HepG2 (cell line): ENCODE measurements around the gene CEP250. TPM values are rescaled to one million over a fixed set of nuclear protein-coding genes. Genes with fewer than 3 reads are reported as not detected.

ENCODE experiments used
- DMAP1 ChIP-seq: IDR thresholded peaks from 2 replicates; pipeline ENCODE4 v1.6.1; 2016
- EHMT2 ChIP-seq: fragments of 200-600 bp; sonication (generic); IDR thresholded peaks from 2 replicates; pipeline ENCODE4 v1.7.0; 2017; ENCODE audit warnings: antibody characterized with exemption, low read depth, low read length, borderline replicate concordance
- HES4 ChIP-seq: sonication (generic); formaldehyde crosslinking; IDR thresholded peaks from 2 replicates; pipeline ENCODE4 v1.9.0; 2021; ENCODE audit warnings: mild to moderate bottlenecking, missing genetic modification reagents, borderline replicate concordance
- MAFF ChIP-seq: IDR thresholded peaks from 2 replicates; pipeline ENCODE4 v1.6.1; 2011; ENCODE audit warnings: low read depth, low read length, improper control_type of control experiment
- NCOA1 ChIP-seq: sonication (generic); formaldehyde crosslinking; IDR thresholded peaks from 2 replicates; pipeline ENCODE4 v1.9.0; 2021; ENCODE audit warnings: missing genetic modification reagents
- NFE2L2 ChIP-seq: fragments of 150-350 bp; IDR thresholded peaks from 2 replicates; pipeline ENCODE4 v1.6.1; 2014; ENCODE audit warnings: low read length
- NR1H2 ChIP-seq: sonication (generic); formaldehyde crosslinking; IDR thresholded peaks from 2 replicates; pipeline ENCODE4 v1.8.1; 2022; ENCODE audit warnings: low read depth, missing genetic modification reagents, borderline replicate concordance
- PRPF4 ChIP-seq: fragments of 200-400 bp; formaldehyde crosslinking; IDR thresholded peaks from 2 replicates; pipeline ENCODE4 v1.6.1; 2016; ENCODE audit warnings: low read length, low read depth; ENCODE audit not compliant: poor library complexity, severe bottlenecking
- SAFB2 ChIP-seq: sonication (generic); formaldehyde crosslinking; IDR thresholded peaks from 2 replicates; pipeline ENCODE4 v1.5.1; 2020; ENCODE audit warnings: missing genetic modification reagents, low read depth, mild to moderate bottlenecking, borderline replicate concordance
- ZBTB7A ChIP-seq: sonication (generic); formaldehyde crosslinking; IDR thresholded peaks from 2 replicates; pipeline ENCODE4 v1.8.0; 2022; ENCODE audit warnings: mild to moderate bottlenecking, missing genetic modification reagents
- ZMAT5 ChIP-seq: sonication (generic); formaldehyde crosslinking; IDR thresholded peaks from 2 replicates; pipeline ENCODE4 v1.5.0; 2020; ENCODE audit warnings: mild to moderate bottlenecking, low read depth, missing genetic modification reagents, borderline replicate concordance
- ZNF124 ChIP-seq: sonication (generic); formaldehyde crosslinking; IDR thresholded peaks from 2 replicates; pipeline ENCODE4 v1.4.0; 2020; ENCODE audit warnings: missing genetic modification reagents
- ZNF224 ChIP-seq: sonication (generic); formaldehyde crosslinking; IDR thresholded peaks from 2 replicates; pipeline ENCODE4 v1.5.0; 2020; ENCODE audit warnings: mild to moderate bottlenecking, missing genetic modification reagents
- ZNF276 ChIP-seq: sonication (generic); formaldehyde crosslinking; IDR thresholded peaks from 2 replicates; pipeline ENCODE4 v1.4.0; 2020; ENCODE audit warnings: mild to moderate bottlenecking, low read depth, missing genetic modification reagents
- ZNF563 ChIP-seq: sonication (generic); formaldehyde crosslinking; IDR thresholded peaks from 2 replicates; pipeline ENCODE4 v1.8.0; 2022; ENCODE audit warnings: mild to moderate bottlenecking, moderate library complexity, missing genetic modification reagents
- ZNF607 ChIP-seq: sonication (generic); formaldehyde crosslinking; IDR thresholded peaks from 2 replicates; pipeline ENCODE4 v1.5.1; 2020; ENCODE audit warnings: missing genetic modification reagents, mild to moderate bottlenecking, borderline replicate concordance
- ZNF619 ChIP-seq: sonication (generic); formaldehyde crosslinking; IDR thresholded peaks from 2 replicates; pipeline ENCODE4 v1.4.0; 2020; ENCODE audit warnings: mild to moderate bottlenecking, missing genetic modification reagents
- ZNF703 ChIP-seq: sonication (generic); formaldehyde crosslinking; IDR thresholded peaks from 2 replicates; pipeline ENCODE4 v1.5.1; 2020; ENCODE audit warnings: missing genetic modification reagents, mild to moderate bottlenecking, moderate library complexity, borderline replicate concordance
- ZNF720 ChIP-seq: sonication (generic); formaldehyde crosslinking; IDR thresholded peaks from 2 replicates; pipeline ENCODE4 v1.4.0; 2020; ENCODE audit warnings: missing genetic modification reagents
- ZSCAN25 ChIP-seq: sonication (generic); formaldehyde crosslinking; IDR thresholded peaks from 2 replicates; pipeline ENCODE4 v1.8.0; 2022; ENCODE audit warnings: mild to moderate bottlenecking, missing genetic modification reagents
- polyA plus RNA-seq, 8 experiments: library from polyadenylated mRNA; depleted of rRNA in 3 of 8; stranded (reverse) in 7 of 8; unstranded in 1 of 8; fragments of >200 nt; fragmentation: Illumina TruSeq in 4 of 8; extraction: Trizol in 4 of 8; gene quantifications; 2 replicates each; pipeline versions ENCODE4 v1.2.1 to v1.2.3, GENCODE V29; 2011 to 2016; ENCODE audit warnings: low read depth in 4 of 8, missing spikeins in 1 of 8, mixed read lengths in 1 of 8; ENCODE audit not compliant: insufficient read depth in 1 of 8
- total RNA-seq, 5 experiments: library from RNA; depleted of rRNA; stranded (reverse); fragments of >200 nt; fragmentation: Illumina TruSeq; extraction: Trizol; gene quantifications; 2 replicates each; pipeline ENCODE4 v1.2.3, GENCODE V29; 2016; ENCODE audit warnings: low read depth in 1 of 5
- TF ChIP-seq, protein P1 (sequence below): sonication (generic); formaldehyde crosslinking; IDR thresholded peaks from 2 replicates; pipeline ENCODE4 v1.4.0; 2020; ENCODE audit warnings: mild to moderate bottlenecking, missing genetic modification reagents
- TF ChIP-seq, protein P2 (sequence below): sonication (generic); formaldehyde crosslinking; IDR thresholded peaks from 2 replicates; pipeline ENCODE4 v1.4.0; 2020; ENCODE audit warnings: missing genetic modification reagents, borderline replicate concordance
- TF ChIP-seq, protein P3 (sequence below): sonication (generic); formaldehyde crosslinking; IDR thresholded peaks from 2 replicates; pipeline ENCODE4 v1.4.0; 2020; ENCODE audit warnings: missing genetic modification reagents, borderline replicate concordance

The CEP250 gene
- total and polyA plus RNA-seq, 2 of the 13 experiments (the other 11 are each of a cell fraction or from before 2014, with no cell fraction given): 28.8 to 55.3 TPM

GRCh38 chr20:35541783-35542662 lies 86.6 kb downstream of the CEP250 start, which contains the start of gene ERGIC3 (continued):
- peak; percentile 81; the same call in 1 of the 2 replicates for TF ChIP-seq ZNF703
- no peak for TF ChIP-seq EHMT2
- TF ChIP-seq ZMAT5 (CRISPR knock-in tag): no peak
- no peak for TF ChIP-seq ZSCAN25 (CRISPR knock-in tag)
- peak; percentile 97 for TF ChIP-seq ZNF563 (CRISPR knock-in tag)
- peak; percentile 79 for TF ChIP-seq ZBTB7A (CRISPR knock-in tag)
- TF ChIP-seq, protein P1, sequence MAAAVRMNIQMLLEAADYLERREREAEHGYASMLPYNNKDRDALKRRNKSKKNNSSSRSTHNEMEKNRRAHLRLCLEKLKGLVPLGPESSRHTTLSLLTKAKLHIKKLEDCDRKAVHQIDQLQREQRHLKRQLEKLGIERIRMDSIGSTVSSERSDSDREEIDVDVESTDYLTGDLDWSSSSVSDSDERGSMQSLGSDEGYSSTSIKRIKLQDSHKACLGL (CRISPR knock-in tag): no peak; the same call in 1 of the 2 replicates
- peak; percentile 89 for TF ChIP-seq ZNF224 (CRISPR knock-in tag)
- TF ChIP-seq NFE2L2: no peak
- TF ChIP-seq HES4 (CRISPR knock-in tag): no peak; the same call in 1 of the 2 replicates
- peak; percentile 65; the same call in 1 of the 2 replicates for TF ChIP-seq NR1H2 (CRISPR knock-in tag)
- peak; percentile 0; the same call in 1 of the 2 replicates for TF ChIP-seq MAFF
- TF ChIP-seq, protein P2, sequence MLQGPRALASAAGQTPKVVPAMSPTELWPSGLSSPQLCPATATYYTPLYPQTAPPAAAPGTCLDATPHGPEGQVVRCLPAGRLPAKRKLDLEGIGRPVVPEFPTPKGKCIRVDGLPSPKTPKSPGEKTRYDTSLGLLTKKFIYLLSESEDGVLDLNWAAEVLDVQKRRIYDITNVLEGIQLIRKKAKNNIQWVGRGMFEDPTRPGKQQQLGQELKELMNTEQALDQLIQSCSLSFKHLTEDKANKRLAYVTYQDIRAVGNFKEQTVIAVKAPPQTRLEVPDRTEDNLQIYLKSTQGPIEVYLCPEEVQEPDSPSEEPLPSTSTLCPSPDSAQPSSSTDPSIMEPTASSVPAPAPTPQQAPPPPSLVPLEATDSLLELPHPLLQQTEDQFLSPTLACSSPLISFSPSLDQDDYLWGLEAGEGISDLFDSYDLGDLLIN: no peak
- TF ChIP-seq ZNF607 (CRISPR knock-in tag): peak; percentile 96
- TF ChIP-seq ZNF276: peak; percentile 49; the same call in 1 of the 2 replicates
- TF ChIP-seq SAFB2 (CRISPR knock-in tag): peak; percentile 78
- TF ChIP-seq NCOA1: peak; percentile 88; the same call in 1 of the 2 replicates
- TF ChIP-seq ZNF619 (CRISPR knock-in tag): peak; percentile 71; the same call in 1 of the 2 replicates
- TF ChIP-seq DMAP1 (CRISPR knock-in tag): peak; percentile 93
- TF ChIP-seq PRPF4: no peak
- TF ChIP-seq, protein P3, sequence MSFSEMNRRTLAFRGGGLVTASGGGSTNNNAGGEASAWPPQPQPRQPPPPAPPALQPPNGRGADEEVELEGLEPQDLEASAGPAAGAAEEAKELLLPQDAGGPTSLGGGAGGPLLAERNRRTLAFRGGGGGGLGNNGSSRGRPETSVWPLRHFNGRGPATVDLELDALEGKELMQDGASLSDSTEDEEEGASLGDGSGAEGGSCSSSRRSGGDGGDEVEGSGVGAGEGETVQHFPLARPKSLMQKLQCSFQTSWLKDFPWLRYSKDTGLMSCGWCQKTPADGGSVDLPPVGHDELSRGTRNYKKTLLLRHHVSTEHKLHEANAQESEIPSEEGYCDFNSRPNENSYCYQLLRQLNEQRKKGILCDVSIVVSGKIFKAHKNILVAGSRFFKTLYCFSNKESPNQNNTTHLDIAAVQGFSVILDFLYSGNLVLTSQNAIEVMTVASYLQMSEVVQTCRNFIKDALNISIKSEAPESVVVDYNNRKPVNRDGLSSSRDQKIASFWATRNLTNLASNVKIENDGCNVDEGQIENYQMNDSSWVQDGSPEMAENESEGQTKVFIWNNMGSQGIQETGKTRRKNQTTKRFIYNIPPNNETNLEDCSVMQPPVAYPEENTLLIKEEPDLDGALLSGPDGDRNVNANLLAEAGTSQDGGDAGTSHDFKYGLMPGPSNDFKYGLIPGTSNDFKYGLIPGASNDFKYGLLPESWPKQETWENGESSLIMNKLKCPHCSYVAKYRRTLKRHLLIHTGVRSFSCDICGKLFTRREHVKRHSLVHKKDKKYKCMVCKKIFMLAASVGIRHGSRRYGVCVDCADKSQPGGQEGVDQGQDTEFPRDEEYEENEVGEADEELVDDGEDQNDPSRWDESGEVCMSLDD: no peak; the same call in 1 of the 2 replicates
- no peak for TF ChIP-seq ZNF720 (CRISPR knock-in tag)
- TF ChIP-seq ZNF124 (CRISPR knock-in tag): 0 out of 2 replicates have a peak, but pooled peaks have one; percentile 78
